GM18498 (cell line): ENCODE measurements around the gene ABCC9.

ENCODE experiments used
- ATAC-seq: cut with Tn5 transposase; IDR thresholded peaks from one replicate; pipeline ENCODE4 v1.9.1; 2021; ENCODE audit warnings: mild to moderate bottlenecking, moderate library complexity; ENCODE audit not compliant: unreplicated experiment

Gene ABCC9

DNA sequence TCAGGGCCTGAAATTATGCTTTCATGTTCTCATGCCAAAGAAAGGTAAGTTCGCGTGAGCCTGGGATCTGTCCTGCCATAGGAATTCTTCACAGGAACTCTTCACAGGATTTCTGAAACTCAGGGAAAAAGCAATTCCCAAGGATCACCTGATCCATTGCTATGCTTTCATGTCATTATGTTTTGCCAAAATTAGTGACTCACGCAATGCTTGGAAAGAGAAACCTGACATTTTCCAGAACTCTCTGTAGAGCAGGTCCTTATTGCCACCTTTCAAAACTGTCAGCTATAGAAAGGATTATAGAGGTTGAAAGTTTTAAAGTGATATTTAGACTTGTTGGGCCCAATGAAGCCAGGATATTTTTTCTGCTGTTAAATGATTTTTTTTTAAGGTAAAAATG is 160.4 kb downstream of the ABCC9 start:
- no peak for ATAC-seq

DNA sequence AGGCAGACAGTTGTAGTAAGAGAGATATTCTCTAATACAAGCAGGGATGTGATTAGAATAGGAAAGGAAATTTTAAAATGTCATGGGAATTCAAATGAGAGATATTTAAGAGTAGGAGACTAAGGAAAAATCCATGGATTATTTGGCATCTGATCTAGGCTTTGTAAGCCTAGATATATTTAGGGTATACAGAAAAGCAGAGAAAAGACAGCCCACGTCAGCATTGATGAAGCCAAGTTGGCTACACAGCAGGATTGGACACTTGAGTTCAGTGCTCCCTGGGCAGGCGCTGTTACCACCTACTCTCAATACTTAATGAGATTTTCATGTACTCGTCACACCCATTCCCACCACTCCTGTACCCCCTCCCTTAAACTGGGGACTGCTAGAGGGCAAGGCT is 165.1 kb downstream of the ABCC9 start:
- no peak for ATAC-seq

DNA sequence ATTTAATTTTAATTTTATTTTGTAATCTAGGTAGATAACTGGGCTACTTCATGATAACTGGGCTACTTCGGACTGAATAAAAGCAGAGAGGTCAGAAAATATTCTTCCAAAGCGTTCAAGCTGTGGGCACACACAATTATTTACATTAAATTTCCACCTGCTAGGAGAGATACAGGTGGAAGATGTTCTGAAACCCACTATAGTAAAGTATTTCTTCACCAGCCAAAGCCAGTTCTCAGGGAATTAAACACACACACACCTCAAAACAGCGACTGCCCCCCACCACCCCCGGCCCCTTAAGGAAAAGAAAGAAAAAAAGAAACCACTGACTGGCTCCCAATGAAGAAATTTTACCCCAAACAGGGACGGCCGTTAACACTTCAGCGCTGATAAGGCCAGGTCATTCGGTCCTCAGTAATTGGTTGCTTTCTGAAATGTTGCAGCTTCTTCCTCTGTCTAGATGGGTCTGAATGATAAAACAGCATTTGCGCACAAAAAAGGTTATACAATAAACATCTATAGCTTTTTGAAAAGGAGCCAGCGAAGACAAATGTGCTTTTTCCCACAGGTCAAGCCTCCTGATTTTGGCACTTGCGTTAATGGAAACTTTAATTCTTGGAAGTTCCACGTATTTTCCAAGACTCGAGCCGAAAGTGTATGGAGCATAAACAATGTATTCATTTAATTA is 165.9 kb downstream of the ABCC9 start:
- no peak for ATAC-seq

DNA sequence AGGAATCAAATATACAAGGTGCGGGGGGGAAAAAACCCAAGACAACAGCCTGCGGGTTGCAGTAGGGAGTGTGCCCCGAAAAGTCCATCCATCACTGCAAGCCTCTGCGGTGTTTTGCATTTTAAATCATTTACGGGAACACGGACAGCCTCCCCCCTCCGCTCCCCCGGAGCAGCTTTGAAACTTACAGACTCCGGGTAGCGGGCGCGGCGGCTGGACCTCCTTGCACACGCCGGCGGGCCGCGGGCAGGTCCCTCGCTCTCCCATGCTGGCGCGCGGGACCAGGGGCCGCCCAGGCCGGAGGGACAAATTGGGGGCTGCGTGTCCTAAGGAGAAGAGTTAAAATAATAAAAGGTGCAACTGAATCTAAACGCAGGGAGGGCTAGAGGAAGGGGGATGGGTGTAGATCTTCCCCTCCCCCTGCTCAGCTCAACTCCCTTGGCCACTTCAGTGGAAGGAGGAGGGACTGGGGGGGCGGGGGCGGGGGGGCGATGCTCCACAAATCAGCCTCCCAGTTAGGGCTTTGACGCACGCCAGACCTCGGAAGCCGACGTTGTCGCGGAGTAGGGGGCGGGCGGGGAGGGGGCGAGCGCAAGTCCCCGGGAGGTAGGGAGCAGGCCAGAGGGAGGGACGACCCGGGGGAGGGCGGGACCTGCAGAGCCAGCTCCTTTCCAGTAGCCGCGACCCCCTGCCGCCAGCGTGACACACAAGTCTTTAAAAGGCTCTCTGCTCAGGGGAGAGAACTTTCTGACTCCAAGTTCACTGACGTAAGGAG is 166.7 kb downstream of the ABCC9 start, which contains the start of gene KCNJ8:
TSS of gene KCNJ8 (minus strand) at position 349 of the 775 bp plus-strand sequence. CDS start 1,090 bp downstream, outside the sequence.
- no peak for ATAC-seq

DNA sequence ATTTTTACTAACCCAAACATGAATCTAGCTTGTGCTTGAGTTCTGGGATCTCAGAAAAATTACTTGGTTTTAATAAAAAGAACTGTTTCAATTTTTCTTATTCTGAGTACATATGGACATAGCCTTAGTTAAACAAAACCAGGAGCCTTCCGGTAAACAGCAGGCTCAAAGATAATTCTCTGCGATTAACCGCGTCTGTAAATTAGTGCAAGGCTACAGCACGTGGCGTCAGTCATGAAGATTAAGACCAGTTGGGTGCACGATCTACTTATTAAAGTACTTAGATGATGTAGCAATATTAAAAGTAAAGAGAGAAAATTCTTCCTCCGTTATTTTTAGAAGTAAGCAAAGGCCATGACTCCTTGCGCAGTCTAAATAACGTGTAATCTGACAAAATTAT is 167.4 kb downstream of the ABCC9 start:
- ATAC-seq = no peak

DNA sequence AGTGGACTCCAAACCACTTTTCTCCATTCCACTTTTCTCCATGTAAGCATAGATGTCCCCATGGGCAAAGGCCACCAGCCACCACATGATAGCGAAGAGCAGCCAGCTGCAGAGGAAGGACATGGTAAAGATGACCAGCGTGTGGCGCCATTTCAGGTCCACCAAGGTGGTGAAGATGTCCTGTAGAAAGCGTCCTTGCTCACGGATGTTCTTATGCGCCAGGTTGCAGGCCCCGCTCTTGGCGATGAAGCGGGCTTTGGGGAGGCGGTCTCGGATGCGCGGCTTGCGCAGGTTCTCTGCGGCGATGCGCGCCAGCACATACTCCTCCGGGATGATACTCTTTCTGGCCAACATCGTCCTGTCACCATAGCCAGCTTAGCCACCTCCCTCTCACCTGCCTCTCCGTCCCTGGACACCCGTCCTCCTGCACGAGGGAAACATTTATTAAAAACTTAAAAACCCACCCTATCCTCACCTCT is 167.9 kb downstream of the ABCC9 start:
- ATAC-seq = no peak

DNA sequence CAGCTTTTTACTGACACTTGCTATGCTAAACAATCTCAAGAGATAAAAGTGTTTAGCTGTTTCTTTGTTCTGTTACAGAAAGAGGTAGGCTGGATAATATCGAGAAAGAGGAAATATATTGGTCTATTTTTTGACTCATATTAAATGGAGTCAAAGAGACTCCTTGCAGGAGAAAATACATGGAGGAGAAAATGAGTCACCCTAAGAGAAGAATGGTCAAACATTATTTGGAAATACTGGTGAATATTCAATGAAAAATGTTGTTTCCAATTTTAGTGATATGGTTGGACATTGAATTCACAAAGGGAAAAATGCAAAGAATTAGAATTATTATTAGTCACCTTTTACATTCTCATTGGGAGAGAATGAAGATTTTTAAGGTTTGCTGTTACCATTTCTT is 169.9 kb downstream of the ABCC9 start:
- no peak for ATAC-seq

DNA sequence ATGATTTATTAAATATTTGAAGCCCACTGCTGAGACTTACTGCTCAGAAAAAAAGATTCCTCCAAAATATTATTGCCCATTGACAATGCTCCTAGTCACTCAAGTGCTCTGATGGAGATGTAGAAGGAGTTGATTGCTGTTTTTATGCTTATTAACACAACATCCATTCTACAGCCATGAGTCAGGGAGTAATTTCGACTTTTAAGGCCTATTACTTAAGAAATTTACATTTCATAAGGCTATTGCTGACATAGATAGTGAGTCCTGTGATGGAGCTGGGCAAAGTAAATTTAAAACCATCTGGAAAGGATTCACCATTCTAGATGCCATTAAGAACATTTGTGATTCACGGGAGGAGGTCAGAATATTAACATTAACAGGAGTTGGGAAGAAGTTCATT is 171.9 kb downstream of the ABCC9 start:
- no peak for ATAC-seq

DNA sequence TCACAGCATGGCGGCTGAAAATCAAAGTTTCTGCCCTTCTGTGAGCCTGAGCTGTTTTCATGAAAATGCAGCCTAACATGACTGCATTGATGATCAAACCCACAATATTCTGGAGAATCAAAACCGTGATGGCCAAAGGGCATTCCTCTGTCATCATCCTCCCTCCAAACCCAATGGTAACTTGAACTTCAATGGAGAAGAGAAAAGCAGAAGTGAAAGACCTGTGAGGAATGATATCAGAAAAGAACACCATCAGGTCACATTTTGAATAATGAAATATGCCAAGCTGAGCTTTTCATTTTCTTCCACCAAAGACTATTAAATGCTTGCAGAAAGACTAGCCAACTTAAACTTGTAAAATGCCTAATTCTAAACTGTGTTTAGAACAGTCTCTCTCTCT is 174.8 kb downstream of the ABCC9 start:
- ATAC-seq = no peak

DNA sequence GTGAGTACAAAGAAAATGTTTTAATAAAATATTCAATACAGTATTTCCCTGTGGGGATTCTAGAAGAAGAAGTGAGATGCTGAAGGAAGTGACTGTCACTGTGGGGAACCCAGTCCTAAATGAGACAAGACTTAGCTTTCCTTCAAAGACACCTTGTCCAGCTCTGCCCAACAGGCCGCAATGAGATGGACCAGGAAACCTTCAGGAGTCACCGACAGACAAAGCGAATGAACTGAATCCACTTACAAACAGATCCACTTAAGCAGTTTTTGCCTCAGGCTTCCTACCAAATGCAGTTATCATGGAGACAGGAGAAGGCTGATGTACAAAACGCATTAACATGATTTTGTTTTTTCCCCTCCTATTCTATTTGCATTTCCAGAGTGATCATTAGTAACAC is 176.3 kb downstream of the ABCC9 start:
- no peak for ATAC-seq

DNA sequence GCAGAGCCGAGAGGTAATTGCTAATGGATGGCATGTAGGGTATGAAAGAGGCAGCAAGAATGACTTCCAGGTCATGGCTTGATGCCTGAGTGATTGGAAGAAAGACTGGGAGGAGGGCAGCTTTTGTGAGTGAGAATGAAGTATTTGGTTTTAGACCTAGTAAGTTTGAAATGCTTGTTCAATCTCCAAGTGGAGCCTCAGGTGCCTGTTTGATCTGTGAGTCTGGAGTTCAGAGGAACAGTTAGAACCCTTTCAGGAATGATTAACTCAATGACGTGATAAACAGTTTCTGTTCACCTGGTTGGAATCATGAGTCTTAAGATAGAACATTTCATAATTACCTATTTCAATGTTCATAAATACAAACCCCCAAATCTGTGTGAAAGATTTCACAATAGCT is 177.2 kb downstream of the ABCC9 start:
- no peak for ATAC-seq

DNA sequence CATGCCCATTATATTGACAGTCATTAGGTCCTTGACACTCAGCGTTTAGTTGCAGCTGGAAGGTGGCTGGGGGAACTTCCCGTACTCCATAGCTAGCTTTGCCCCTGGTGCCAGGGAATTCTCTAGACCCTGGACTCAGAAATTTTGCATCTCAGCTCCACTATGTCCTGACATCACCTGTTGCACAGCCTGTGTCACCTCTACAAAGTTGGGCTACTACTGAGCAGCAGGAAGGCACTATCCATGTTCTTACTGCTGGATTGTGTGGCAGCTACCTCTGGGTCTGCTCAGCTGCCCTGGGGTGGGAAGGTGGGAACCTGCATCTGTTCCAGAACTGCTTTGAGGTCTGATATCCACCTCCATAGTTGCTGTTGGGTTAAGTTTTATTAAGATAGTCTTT is 177.7 kb downstream of the ABCC9 start:
- no peak for ATAC-seq

DNA sequence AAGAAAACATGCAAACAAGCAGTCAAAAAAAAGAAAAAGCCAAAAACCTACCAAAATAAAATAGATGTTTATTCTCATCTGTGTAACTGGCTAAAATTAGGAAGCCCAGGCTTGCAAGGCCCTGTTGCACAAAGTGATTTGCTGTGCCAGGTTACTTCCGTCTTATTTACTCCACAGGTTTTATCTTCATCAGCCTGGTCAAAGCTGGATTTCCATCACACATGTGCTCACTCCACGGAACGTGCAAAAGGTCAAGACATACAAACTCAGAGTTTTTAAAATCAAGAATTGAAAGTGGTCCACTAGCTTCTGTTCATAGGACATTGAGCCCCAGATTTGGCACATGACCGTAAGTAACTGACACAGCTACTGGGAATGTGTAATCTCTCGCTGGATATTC is 181.5 kb downstream of the ABCC9 start:
- ATAC-seq = no peak

DNA sequence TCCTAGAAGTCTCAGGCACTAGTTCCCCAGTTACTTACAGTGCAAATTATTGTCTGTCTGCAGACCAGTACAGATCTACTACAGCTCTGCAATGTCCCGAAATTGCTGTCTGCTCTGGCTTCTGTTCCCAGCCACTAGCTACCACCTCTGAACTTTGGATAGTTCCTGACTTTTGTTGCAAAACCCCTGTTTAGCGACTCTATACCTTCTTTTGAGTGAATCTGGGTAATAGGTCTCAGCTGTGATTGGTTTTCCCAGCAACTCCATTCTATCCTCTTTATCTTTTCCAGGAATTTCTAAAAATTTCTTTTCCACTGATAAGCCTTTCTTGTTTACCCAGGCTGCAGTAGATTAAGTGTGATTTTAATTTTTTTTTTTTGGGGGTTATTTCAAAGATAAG is 183.5 kb downstream of the ABCC9 start:
- no peak for ATAC-seq

DNA sequence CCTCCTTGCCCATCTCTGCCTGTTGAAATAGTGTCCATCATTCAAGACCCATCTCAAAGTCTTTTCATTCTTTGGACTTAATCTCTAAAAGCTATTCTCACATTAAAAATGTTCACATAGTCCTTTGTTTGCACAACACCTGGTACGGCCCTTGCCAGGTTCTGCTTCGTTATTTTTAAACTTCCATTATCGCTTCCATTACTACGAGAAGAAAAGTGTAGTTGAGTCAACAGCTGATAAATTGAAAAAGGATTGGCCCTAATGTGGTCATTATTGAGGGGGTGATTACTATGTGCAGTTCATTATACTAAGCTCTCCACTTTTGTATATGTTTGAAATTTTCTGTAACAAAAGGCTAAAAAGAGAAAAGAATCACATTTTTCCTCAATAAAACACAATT is 184.5 kb downstream of the ABCC9 start:
- no peak for ATAC-seq

DNA sequence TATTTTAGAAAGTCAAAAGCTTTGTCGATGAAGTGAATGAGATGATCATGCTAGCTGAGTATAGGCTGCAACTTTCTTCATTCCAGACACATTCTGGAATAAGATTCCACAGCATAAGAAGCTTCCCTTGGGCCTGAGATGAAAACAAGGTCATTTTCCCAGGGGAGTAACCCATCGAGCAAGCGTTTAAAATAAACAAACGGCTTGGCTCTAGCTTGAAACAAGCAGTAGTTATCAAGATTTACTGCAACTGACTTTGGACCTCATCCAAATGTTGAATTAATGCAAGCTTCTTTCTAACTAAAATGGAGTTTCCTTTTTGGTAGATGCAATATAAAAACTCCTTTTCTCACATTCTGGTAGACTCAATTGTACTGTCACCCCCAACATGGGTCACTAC is 189.7 kb downstream of the ABCC9 start:
- ATAC-seq = no peak
